Ishikawa (cell line): ENCODE measurements around the gene NBAS.

ENCODE experiments used
- CEBPB ChIP-seq: IDR thresholded peaks from 2 replicates; pipeline ENCODE4 v1.6.1; 2012
- EGR1 ChIP-seq: IDR thresholded peaks from 2 replicates; pipeline ENCODE4 v1.6.1; 2012
- FOXM1 ChIP-seq: IDR thresholded peaks from 2 replicates; pipeline ENCODE4 v1.6.1; 2012; ENCODE audit warnings: low read depth, borderline replicate concordance
- MAX ChIP-seq: IDR thresholded peaks from 2 replicates; pipeline ENCODE4 v1.6.1; 2012
- RAD21 ChIP-seq: IDR thresholded peaks from 2 replicates; pipeline ENCODE4 v1.6.1; 2012; ENCODE audit warnings: low read depth
- TAF1 ChIP-seq: IDR thresholded peaks from 2 replicates; pipeline ENCODE4 v1.6.1; 2012; ENCODE audit warnings: low read depth, mild to moderate bottlenecking

DNA sequence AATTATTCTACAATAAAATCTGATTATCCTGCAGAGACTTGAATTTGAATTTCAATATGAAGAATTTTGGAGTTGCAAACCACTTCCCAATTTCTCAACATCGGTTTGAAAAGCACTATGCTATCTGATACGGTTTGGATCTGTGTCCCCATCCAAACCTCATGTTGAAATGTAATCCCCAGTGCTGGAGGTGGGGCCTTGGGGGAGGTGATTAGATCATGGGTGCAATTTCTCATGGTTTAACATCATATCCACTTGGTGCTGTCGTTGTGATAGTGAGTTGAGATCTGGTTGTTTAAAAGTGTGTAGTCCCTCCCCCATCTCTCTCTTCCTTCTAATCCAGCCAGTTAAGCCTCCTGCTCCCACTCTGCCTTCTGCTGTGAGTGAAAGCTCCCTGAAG, 205.7 kb downstream of the NBAS start:
- TF ChIP-seq RAD21 (no peak), TAF1 (no peak), FOXM1 (no peak), EGR1 (no peak), MAX (no peak), CEBPB (no peak)
